Measurements from ENCODE around the gene PCDHA9.
"Not testable (repeated sequence)": the region's sequence is repeated elsewhere in the genome, so short reads cannot be mapped to it uniquely, and the experiment has no call there.

The PCDHA9 gene

GRCh38 chr5:140806834-140807775, 41.1 kb upstream of the PCDHA9 start, which contains the start of gene PCDHA4:
Gene PCDHA4, plus strand, starts transcription at chr5:140807068.
- TF ChIP-seq CTCF (IDR thresholded peaks at IDR 0.05; ENCODE audit: control insufficient read depth, insufficient read depth, low read depth, low read length, missing control alignments), result peak; percentile 69
- DNase-seq (ENCODE audit: low read depth), result no peak
- peak within 1 kb of the TSS; percentile 46 for H3K4me3 ChIP-seq (ENCODE audit: control insufficient read depth, low read depth, low read length)

- DNase-seq (ENCODE audit: low read depth); H3K4me3 ChIP-seq (ENCODE audit: control insufficient read depth, low read depth, low read length): not testable (repeated sequence)
Observed at GRCh38 chr5:140808241-140808888, 39.8 kb upstream of the PCDHA9 start.

GRCh38 chr5:140808889-140809291, 39.3 kb upstream of the PCDHA9 start:
- no peak for DNase-seq (ENCODE audit: low read depth)
- TF ChIP-seq CTCF (IDR thresholded peaks at IDR 0.05; ENCODE audit: control insufficient read depth, insufficient read depth, low read depth, low read length, missing control alignments), result no peak
- H3K4me3 ChIP-seq (ENCODE audit: control insufficient read depth, low read depth, low read length), result no peak overlapping the region

- peak; percentile 63 for TF ChIP-seq CTCF (IDR thresholded peaks at IDR 0.05; ENCODE audit: control insufficient read depth, insufficient read depth, low read depth, low read length, missing control alignments)
- H3K4me3 ChIP-seq (ENCODE audit: control insufficient read depth, low read depth, low read length), result peak within 1 kb of the TSS; percentile 15
- no peak for DNase-seq (ENCODE audit: low read depth)
Observed at GRCh38 chr5:140821375-140822280, 26.6 kb upstream of the PCDHA9 start, which contains the start of gene PCDHA5. Gene PCDHA5, plus strand, starts transcription at chr5:140821613.

GRCh38 chr5:140822281-140822629, 25.9 kb upstream of the PCDHA9 start:
- no peak for DNase-seq (ENCODE audit: low read depth)
- H3K4me3 ChIP-seq (ENCODE audit: control insufficient read depth, low read depth, low read length), result no peak overlapping the region
- TF ChIP-seq CTCF (IDR thresholded peaks at IDR 0.05; ENCODE audit: control insufficient read depth, insufficient read depth, low read depth, low read length, missing control alignments), result no peak

GRCh38 chr5:140822969-140823368, 25.2 kb upstream of the PCDHA9 start:
- H3K4me3 ChIP-seq (ENCODE audit: control insufficient read depth, low read depth, low read length); DNase-seq (ENCODE audit: low read depth): not testable (repeated sequence)

GRCh38 chr5:140823475-140823874, 24.7 kb upstream of the PCDHA9 start:
- TF ChIP-seq CTCF (IDR thresholded peaks at IDR 0.05; ENCODE audit: control insufficient read depth, insufficient read depth, low read depth, low read length, missing control alignments), result no peak
- DNase-seq (ENCODE audit: low read depth), result no peak
- H3K4me3 ChIP-seq (ENCODE audit: control insufficient read depth, low read depth, low read length), result no peak overlapping the region

Measured in AG09309 (cell line).